Smooth muscle cell (in vitro differentiated cells): ENCODE results near the gene CLEC18A. TPM values are rescaled to one million over a fixed set of nuclear protein-coding genes. Genes with fewer than 3 reads are reported as not detected.

Experiments
- DNase-seq: peaks from one replicate; lab custom pipeline; 2025; ENCODE audit not compliant: unreplicated experiment; lab: John Stamatoyannopoulos, UW
- H2AFZ ChIP-seq: fragments of 200-600 bp; sonication (generic); 2 replicates; pipeline ENCODE4 v1.6.0; 2016; ENCODE audit warnings: antibody characterized with exemption, low read depth, mild to moderate bottlenecking
- H3F3A ChIP-seq: fragments of 200-600 bp; sonication (generic); 2 replicates; pipeline ENCODE4 v1.6.0; 2017; ENCODE audit warnings: antibody characterized with exemption, low read depth
- H3K27ac ChIP-seq: fragments of 200-600 bp; sonication (generic); 2 replicates; pipeline ENCODE4 v1.5.1; 2016; ENCODE audit warnings: low read depth, mild to moderate bottlenecking
- H3K27me3 ChIP-seq: fragments of 200-600 bp; sonication (generic); 2 replicates; pipeline ENCODE4 v1.6.1; 2016; ENCODE audit warnings: low read depth, mild to moderate bottlenecking
- H3K36me3 ChIP-seq: fragments of 200-600 bp; sonication (generic); 2 replicates; pipeline ENCODE4 v1.5.1; 2016; ENCODE audit warnings: low read depth
- H3K4me1 ChIP-seq: fragments of 200-600 bp; sonication (generic); 2 replicates; pipeline ENCODE4 v1.5.1; 2016; ENCODE audit warnings: low read depth
- H3K4me2 ChIP-seq: fragments of 200-600 bp; sonication (generic); 2 replicates; pipeline ENCODE4 v1.6.0; 2016; ENCODE audit warnings: mild to moderate bottlenecking
- H3K4me3 ChIP-seq: fragments of 200-600 bp; sonication (generic); 2 replicates; pipeline ENCODE4 v1.5.1; 2016; ENCODE audit warnings: mild to moderate bottlenecking
- H3K79me2 ChIP-seq: fragments of 200-600 bp; sonication (generic); 2 replicates; pipeline ENCODE4 v1.6.0; 2016; ENCODE audit warnings: low read depth, mild to moderate bottlenecking
- H3K9ac ChIP-seq: fragments of 200-600 bp; sonication (generic); 2 replicates; pipeline ENCODE4 v1.6.0; 2016; ENCODE audit warnings: low read depth
- H3K9me3 ChIP-seq: fragments of 200-600 bp; sonication (generic); replicated peaks from 2 replicates; pipeline ENCODE4 v1.5.1; 2016; ENCODE audit warnings: low read depth
- H4K20me1 ChIP-seq: fragments of 200-600 bp; sonication (generic); 2 replicates; pipeline ENCODE4 v1.6.0; 2016; ENCODE audit warnings: low read depth
- WGBS: methylation state at CpG from one replicate; pipeline ENCODE4 v1.1.7; 2016; ENCODE audit warnings: low lambda C conversion rate; 5-methylcytosine and 5-hydroxymethylcytosine counted together
- polyA plus RNA-seq: library from polyadenylated mRNA; unstranded; fragments of >200 nt; fragmentation: Nextera tagmentation; extraction: Ambion mirVana; gene quantifications from 2 replicates; pipeline ENCODE4 v1.2.1, GENCODE V29; 2016
- total RNA-seq: library from RNA; depleted of rRNA; stranded (reverse); fragments of >200 nt; gene quantifications from 2 replicates; pipeline ENCODE4 v1.2.3, GENCODE V29; 2014
- TF ChIP-seq, protein P1 (sequence below): fragments of 200-600 bp; sonication (generic); IDR thresholded peaks from 2 replicates; pipeline ENCODE4 v1.5.1; 2017; ENCODE audit warnings: borderline replicate concordance, mild to moderate bottlenecking, antibody characterized with exemption; ENCODE audit not compliant: insufficient read depth, poor library complexity, severe bottlenecking

CLEC18A gene
- total and polyA plus RNA-seq, 2 experiments from 2014 or later = 0.45 to 1.6 TPM

DNA sequence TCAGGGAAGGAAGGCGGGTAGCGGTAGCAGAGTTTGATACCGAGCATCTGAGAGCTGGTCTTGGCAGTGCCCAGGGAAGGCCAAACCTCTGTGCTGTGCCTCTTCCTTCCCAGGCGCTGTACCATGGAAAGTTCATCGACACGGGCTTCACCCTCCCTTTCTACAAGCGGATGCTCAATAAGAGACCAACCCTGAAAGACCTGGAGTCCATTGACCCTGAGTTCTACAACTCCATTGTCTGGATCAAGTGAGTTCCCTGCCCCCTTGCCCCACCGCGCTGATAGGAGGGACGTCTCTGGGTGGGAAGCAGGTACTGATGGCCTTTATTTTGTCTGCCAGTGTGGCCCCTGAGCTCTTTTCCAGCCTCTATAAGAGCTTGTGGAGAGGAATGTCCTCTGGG is 15.4 kb upstream of the CLEC18A start:
- WGBS = 98% methylated on average over 10 of the region's 10 CpGs
- Histone ChIP-seq H3K27ac (no peak overlapping the region), H3K4me2 (no peak overlapping the region), H2AFZ (no peak overlapping the region), H3K79me2 (no peaks in the 10 kb centered on the region), H3K9ac (no peak overlapping the region), H3K4me1 (no peaks in the 10 kb centered on the region), H3K27me3 (no peaks in the 10 kb centered on the region), H3F3A (no peaks in the 10 kb centered on the region), H3K36me3 (no peaks in the 10 kb centered on the region), H3K4me3 (no peak overlapping the region), H3K9me3 (no peaks in the 10 kb centered on the region), H4K20me1 (no peaks in the 10 kb centered on the region)
- TF ChIP-seq, protein P1, sequence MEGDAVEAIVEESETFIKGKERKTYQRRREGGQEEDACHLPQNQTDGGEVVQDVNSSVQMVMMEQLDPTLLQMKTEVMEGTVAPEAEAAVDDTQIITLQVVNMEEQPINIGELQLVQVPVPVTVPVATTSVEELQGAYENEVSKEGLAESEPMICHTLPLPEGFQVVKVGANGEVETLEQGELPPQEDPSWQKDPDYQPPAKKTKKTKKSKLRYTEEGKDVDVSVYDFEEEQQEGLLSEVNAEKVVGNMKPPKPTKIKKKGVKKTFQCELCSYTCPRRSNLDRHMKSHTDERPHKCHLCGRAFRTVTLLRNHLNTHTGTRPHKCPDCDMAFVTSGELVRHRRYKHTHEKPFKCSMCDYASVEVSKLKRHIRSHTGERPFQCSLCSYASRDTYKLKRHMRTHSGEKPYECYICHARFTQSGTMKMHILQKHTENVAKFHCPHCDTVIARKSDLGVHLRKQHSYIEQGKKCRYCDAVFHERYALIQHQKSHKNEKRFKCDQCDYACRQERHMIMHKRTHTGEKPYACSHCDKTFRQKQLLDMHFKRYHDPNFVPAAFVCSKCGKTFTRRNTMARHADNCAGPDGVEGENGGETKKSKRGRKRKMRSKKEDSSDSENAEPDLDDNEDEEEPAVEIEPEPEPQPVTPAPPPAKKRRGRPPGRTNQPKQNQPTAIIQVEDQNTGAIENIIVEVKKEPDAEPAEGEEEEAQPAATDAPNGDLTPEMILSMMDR = no peak
- no peak for DNase-seq

DNA sequence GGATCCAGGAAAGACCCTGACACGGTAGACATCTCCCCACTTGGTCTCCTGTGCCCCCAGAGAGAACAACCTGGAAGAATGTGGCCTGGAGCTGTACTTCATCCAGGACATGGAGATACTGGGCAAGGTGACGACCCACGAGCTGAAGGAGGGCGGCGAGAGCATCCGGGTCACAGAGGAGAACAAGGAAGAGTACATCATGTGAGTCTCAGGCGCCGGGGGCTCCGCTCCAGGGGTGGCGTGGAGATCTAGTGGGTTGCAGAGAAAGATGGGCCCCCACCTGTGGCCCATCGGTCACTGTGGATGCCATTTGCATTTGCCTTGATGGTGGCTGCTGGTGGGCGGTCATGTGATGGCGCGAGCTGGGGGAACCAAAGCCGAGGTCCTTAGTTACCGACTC is 14.9 kb upstream of the CLEC18A start:
- Histone ChIP-seq H3K27ac (no peak overlapping the region), H3K27me3 (no peaks in the 10 kb centered on the region), H3K4me2 (no peak overlapping the region), H2AFZ (no peak overlapping the region), H4K20me1 (no peaks in the 10 kb centered on the region), H3K4me3 (no peak overlapping the region), H3K36me3 (no peaks in the 10 kb centered on the region), H3K9me3 (no peaks in the 10 kb centered on the region), H3K4me1 (no peaks in the 10 kb centered on the region), H3K9ac (no peak overlapping the region), H3F3A (no peaks in the 10 kb centered on the region), H3K79me2 (no peaks in the 10 kb centered on the region)
- TF ChIP-seq, protein P1 = no peak
- DNase-seq = no peak
- 96% methylated on average over 16 of the region's 16 CpGs for WGBS

DNA sequence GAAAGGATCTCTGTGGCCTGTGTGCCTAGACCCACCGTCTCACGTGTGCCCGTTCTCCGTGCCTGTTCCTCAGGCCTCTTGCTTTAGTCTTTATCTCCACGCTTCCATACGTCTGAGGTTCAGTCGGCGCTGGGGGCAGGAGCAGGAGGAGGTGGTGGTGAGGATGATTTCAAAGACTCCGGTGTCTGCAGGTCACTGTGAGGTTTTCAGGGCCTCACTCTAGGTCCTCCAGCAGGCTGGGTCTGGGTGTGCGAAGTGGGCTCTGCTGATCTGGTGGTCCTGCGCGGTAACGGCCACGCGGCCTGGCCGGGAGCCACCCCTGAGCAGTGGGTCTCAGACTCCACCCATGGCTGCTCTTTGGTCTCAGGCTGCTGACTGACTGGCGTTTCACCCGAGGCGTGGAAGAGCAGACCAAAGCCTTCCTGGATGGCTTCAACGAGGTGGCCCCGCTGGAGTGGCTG is 14.4 kb upstream of the CLEC18A start:
- no peaks in the 10 kb centered on the region for H3K79me2 ChIP-seq
- no peak overlapping the region for H3K27ac ChIP-seq
- H3K27me3 ChIP-seq = no peaks in the 10 kb centered on the region
- TF ChIP-seq, protein P1 = no peak
- no peak overlapping the region for H3K4me3 ChIP-seq
- no peaks in the 10 kb centered on the region for H3K36me3 ChIP-seq
- no peaks in the 10 kb centered on the region for H3F3A ChIP-seq
- 97% methylated on average over 21 of the region's 21 CpGs for whole genome bisulfite sequencing
- no peaks in the 10 kb centered on the region for H3K9me3 ChIP-seq
- H3K4me1 ChIP-seq = no peaks in the 10 kb centered on the region
- H4K20me1 ChIP-seq = no peaks in the 10 kb centered on the region
- H3K4me2 ChIP-seq = no peak overlapping the region
- DNase-seq = no peak
- H2AFZ ChIP-seq = no peak overlapping the region
- no peak overlapping the region for H3K9ac ChIP-seq

DNA sequence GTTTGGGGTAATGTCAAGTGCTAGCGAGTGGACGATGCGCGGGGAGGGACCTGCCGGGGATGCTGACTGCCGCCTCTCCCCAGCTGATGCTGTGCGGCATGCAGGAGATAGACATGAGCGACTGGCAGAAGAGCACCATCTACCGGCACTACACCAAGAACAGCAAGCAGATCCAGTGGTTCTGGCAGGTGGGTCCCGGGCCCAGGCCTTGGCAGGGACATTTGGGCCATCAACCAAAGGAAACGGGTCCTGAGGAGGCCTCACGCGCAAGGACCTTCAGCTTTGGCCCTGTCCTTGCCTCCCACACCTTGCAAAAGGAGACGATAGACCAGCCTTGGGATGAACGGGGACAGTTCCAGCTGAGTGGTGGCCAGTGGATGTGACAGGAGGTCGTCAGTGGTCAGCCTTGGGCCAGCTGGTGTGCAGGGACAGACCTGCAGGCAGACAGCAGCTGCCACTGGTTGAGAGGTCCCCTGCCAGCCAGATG is 13.6 kb upstream of the CLEC18A start:
- H3K27ac ChIP-seq = no peak overlapping the region
- no peaks in the 10 kb centered on the region for H3K79me2 ChIP-seq
- no peak overlapping the region for H2AFZ ChIP-seq
- whole genome bisulfite sequencing = 91% methylated on average over 16 of the region's 16 CpGs
- no peaks in the 10 kb centered on the region for H3K4me1 ChIP-seq
- H3K4me3 ChIP-seq = no peak overlapping the region
- H3K9me3 ChIP-seq = no peaks in the 10 kb centered on the region
- no peaks in the 10 kb centered on the region for H3K36me3 ChIP-seq
- H3F3A ChIP-seq = no peaks in the 10 kb centered on the region
- no peak for DNase-seq
- H3K4me2 ChIP-seq = no peak overlapping the region
- H3K9ac ChIP-seq = no peak overlapping the region
- H4K20me1 ChIP-seq = no peaks in the 10 kb centered on the region
- TF ChIP-seq, protein P1 = no peak
- no peaks in the 10 kb centered on the region for H3K27me3 ChIP-seq
